ENCODE data around the gene ARHGAP10.

DNA sequence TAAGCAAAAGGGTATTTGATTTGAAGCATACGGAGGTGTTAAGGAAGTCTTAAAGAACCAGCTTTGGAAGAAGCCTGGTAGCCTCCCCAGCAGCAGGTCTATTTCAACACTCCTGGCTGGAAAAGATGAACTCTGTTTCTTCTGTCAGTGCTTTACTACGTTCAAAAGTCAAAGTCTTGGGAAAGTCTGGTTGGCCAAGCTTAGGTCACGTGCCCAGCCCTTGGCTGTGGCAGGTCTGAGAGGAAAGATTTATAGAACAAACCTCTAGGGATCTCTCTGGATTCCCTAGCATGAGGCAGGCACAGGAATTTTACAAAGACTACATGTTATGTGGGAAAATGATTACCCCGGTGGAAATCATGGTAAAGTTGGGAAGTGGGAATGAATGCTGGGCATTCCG lies 8.6 kb upstream of the ARHGAP10 start:
- no peak for TF ChIP-seq POLR2A (IDR thresholded peaks at IDR 0.05; ENCODE audit: low read length)
- TF ChIP-seq GATA1 (IDR thresholded peaks at IDR 0.05; ENCODE audit: low read depth, low read length), result no peak

Measured in erythroblast (primary cell).